ENCODE measurements around the gene SERAC1.

DNA sequence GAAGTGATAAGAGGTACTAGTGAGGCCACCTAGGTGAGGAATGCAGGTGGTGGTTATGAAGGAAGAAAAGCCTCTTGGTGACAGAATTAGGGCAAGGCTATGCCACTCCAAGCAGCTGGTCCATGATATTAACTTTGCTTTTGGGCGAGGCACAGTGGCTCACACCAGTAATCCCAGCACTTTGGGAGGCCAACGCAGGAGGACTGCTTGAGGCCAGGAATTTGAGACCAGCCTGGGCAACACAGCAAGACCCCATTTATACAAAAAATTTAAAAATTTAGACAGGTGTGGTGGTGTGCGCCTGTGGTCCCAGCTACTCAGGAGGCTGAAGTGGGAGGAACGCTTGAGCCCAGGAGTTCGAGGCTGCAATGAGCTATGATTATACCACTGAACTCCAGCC lies 56.1 kb downstream of the SERAC1 start:
- no peak for TF ChIP-seq EZH2 (IDR thresholded peaks at IDR 0.05; ENCODE audit: borderline replicate concordance, low read length)
- TF ChIP-seq, protein P1, sequence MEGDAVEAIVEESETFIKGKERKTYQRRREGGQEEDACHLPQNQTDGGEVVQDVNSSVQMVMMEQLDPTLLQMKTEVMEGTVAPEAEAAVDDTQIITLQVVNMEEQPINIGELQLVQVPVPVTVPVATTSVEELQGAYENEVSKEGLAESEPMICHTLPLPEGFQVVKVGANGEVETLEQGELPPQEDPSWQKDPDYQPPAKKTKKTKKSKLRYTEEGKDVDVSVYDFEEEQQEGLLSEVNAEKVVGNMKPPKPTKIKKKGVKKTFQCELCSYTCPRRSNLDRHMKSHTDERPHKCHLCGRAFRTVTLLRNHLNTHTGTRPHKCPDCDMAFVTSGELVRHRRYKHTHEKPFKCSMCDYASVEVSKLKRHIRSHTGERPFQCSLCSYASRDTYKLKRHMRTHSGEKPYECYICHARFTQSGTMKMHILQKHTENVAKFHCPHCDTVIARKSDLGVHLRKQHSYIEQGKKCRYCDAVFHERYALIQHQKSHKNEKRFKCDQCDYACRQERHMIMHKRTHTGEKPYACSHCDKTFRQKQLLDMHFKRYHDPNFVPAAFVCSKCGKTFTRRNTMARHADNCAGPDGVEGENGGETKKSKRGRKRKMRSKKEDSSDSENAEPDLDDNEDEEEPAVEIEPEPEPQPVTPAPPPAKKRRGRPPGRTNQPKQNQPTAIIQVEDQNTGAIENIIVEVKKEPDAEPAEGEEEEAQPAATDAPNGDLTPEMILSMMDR (IDR thresholded peaks at IDR 0.05; ENCODE audit: low read length), result no peak
